G401 (cell line): ENCODE results near the gene CCDC30. TPM values are rescaled to one million over a fixed set of nuclear protein-coding genes. Genes with fewer than 3 reads are reported as not detected.
"Not testable (repeated sequence)": the region's sequence is repeated elsewhere in the genome, so short reads cannot be mapped to it uniquely, and the experiment has no call there.

Source experiments
- DNase-seq: peaks from one replicate; pipeline ENCODE4 v3.0.0-alpha.2; 2015; ENCODE audit warnings: low spot score
- in situ Hi-C: cut with HindIII; loops from 2 replicates; pipeline ENCODE4 v1.10.0; 2016; ENCODE audit warnings: low sequenced_read_pairs, mixed read lengths
- total RNA-seq: library from RNA; depleted of rRNA; stranded (reverse); fragments of >200 nt; shearing (Covaris generic); gene quantifications from 2 replicates; pipeline ENCODE4 v1.2.3, GENCODE V29; 2014

The CCDC30 gene
- total RNA-seq, 1 experiment from 2014 or later = 3.4 TPM

DNA sequence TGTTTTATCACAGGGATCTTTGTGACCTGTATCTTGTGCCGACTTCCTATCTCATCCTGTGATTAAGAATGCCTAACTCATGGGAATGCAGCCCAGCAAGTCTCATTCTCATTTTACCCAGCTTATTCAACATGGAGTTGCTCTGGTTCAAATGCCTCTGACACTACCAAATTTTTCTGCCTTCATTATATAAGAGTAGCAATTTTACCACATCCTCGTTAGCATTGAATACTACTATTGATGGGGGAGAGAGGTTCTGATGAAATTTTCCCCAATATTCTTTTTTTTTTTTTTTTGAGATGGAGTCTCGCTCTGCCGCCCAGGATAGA lies 150.7 kb downstream of the CCDC30 start:
- no peak for DNase-seq
- in situ Hi-C loops = no loop called here

DNA sequence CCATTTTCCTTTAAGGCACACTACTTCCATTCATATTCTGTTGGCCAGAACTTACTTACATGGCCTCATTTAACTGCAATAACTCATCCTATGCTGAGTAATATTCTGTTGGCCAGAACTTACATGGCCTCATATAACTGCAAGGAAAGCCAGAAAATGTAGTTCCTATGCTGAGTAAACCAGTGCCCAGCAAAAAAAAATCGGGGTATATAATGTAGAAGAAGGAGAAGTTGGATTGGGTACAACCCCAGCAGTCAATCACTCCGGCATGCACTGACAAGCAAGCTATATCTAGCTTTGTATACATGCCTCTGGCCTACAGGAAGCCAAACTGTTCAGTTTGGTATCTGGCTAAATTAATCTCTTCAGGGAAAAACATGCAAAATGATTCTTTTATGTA lies 155.8 kb downstream of the CCDC30 start:
- DNase-seq = no peak
- in situ Hi-C loops = no loop called here

DNA sequence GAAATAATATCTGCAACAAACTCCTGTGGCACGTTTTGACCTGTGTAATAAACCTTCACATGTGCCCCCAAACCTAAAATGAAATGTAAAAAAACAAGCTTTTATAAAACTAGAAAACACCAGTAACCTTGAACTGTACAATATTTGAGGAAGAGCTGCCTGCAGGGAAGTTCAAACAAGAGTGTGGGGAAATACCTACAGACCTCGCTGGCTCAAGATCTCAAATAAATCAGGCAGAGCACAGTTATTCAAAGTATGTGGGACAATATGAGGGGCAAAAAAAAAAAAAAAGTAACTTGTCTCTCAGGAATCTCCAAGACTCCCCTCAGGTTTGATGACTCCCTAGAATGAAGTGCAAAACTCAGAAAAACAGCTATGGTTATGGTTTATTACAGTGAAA lies 157.2 kb downstream of the CCDC30 start:
- in situ Hi-C loops = no loop called here
- no peak for DNase-seq

DNA sequence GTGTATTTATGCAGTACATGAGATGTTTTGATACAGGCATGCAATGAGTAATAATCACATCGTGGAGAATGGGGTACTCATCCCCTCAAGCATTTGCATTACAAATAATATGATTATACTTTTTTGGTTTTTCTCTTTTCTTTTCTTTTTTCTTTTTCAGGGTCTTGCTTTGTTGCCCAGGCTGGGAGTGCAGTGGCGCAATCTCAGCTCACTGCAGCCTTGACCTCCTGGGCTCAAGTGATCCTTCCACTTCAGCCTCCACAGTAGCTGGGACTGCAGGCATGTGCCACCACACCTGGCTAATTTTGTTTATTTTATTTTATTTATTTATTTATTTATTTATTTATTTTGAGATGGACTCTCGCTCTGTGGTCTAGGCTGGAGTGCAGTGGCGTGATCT lies 158.1 kb downstream of the CCDC30 start:
- DNase-seq, in situ Hi-C loops: not testable (repeated sequence)

DNA sequence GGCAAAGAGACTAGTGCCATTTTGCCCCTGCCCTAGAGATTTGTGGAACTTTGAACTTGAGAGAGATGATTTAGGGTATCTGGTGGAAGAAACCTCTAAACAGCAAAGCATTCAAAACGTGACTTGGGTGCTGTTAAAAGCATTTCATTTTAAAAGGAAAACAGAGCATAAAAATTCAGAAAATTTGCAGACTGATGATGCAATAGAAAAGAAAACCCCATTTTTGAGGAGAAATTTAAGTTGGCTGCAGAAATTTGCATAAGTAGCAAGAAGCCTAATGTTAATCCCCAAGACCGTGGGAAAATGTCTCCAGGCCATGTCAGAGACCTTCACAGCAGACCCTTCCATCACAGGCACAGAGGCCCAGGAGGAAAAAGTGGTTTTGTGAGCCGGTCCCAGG lies 164.1 kb downstream of the CCDC30 start:
- DNase-seq, in situ Hi-C loops: not testable (repeated sequence)

DNA sequence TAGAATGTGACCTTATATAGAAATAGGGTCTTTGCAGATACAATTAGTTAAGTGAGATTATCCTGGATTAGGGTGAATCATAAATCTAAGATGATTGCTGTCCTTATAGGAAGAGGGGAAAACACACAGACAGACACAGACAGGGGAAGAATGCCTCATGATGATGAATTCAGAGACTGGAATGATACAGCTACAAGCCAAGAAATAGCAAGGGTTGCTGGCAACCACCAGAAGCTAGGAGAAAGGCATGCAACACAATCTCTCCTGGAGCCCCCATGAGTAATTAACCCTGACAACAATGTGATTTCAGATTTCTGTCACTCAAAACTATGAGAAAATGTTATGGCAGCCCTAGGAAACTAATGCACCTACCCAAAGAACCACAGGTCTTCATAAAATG lies 176.0 kb downstream of the CCDC30 start:
- no peak for DNase-seq
- in situ Hi-C loops = no loop called here

DNA sequence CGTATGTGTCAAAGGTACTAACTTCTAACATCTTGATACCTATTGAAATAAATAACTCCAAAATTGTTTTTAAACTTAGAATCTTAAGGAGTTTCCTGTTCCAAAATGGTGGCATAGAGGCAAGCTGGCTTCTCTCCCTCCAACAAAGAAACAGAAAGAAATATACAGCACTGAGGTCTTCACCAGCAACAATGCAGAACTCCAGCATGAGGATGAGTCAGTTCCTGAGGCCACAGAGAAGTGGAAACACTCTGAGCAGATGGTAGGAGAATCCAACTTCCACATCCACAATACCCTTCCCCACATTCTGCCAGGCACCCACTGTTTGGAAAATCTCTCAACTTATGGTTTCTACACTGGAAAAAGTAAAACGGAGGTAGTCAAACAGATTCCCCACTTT lies 183.0 kb downstream of the CCDC30 start:
- DNase-seq = no peak
- in situ Hi-C loops = no loop called here

DNA sequence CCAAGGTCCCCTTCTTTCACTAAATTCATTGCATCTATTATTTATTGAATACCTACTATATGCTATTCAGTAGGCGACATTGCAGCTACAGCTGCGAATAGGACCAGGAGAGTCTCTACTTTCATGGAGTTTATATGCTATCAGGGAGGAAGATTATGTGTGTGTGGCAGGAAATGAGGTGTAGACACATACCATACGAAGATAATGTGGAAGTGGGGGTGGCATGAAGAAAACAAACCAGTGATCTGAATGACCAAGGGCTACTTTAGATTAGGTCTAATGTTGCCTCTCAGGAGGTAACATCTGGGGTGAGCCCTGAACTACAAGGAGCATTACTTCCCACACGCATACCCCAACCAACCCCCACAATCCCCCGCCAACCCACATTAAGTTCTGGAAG lies 194.1 kb downstream of the CCDC30 start:
- in situ Hi-C loops = no loop called here
- DNase-seq = no peak

DNA sequence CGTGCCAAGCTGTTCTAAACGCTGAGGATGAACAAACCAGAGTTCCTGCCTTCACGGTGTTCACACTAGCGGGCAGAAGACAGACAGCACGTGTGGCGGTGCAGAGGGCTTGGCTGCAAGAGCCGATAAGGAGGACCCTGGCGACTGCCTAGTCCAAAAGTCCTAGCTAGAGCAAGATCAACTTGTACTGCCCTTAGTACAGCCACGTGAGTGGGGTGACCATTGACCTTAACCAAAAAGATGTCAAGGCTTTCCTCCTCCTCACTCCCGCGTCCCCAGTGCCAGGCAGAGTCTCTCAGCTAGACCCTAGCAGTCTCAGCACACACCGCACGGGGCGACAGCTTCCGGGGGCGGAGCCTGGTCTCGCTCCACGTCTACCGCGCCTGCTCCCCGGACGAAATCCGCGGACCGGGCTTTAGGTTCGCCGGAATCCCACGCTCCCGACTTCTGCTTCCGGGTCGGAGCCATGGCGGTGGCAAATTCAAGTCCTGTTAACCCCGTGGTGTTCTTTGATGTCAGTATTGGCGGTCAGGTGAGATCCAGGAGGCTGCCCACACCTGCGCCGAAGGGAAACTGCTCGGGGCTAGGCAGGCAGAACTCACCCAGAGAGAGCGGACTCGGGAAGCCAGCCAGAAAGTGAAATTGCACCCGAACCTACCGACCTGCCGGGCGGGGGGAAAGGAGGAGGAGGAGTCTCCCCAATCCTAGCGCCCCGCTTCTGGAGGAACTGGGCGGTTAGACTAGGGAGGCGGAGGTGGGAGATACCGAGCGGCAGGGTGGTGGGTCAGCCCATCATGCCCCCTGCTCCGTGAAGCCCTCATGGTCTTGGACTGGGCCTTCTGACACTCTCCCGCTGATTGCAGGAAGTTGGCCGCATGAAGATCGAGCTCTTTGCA lies 195.1 kb downstream of the CCDC30 start, which contains the start of gene PPIH:
Gene PPIH, plus strand, starts transcription at position 443 of the 896 bp plus-strand sequence. Its CDS starts 24 bp downstream, at position 467.
- peak; percentile 94 for DNase-seq
- in situ Hi-C loops = no loop called here

DNA sequence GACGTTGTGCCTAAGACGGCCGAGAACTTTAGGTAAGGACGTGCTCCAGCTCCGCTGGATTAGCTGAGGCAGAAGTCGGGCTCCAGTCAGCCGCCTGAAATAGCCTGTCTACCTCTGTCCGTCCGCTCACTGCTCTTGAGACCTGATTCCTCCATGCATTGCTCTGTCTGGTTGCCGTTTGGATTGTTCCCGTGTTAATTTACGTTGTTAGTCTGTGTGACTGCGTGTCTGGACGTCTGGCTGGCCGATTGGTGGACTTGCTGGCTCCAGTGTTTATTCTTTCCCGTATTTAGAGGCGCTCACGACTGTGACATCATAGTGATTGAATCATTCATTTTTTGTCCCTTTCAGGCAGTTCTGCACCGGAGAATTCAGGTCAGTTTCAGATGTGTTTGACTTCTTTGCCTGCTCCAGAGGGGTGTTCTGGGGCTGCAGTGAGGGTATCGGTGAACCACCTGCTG lies 195.8 kb downstream of the CCDC30 start:
- in situ Hi-C loops = no loop called here

DNA sequence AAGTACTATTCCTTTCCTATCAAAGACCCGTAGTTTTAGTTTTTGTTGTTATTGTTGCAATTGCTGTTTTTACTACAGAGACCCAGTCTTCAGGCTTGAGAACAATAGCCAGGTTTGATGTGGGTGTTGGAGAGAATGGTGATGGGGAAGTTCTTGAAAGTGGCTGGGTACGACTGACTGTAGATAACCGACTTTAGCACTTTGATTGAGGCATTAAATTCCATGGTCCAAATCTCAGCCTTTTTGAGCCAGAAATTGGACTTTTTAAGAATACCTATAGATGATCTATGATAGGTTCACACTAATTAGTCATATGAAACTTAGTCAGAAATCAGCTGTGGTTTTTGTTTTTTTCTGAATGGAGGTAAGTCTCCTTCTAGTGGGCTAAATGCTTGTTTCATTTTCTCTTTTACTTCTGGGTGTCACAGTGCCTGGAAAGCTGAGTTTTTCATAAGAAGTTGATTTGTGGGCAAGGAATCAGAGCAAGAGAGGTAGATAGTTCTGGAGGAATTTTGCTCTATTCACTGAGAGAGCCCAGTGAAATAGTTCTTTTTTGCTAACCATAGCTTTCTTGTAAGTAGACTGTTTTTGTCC lies 197.9 kb downstream of the CCDC30 start:
- in situ Hi-C loops = no loop called here
- DNase-seq = no peak

More for the DNA sequence above, 195.8 kb downstream of the CCDC30 start:
- no peak for DNase-seq

DNA sequence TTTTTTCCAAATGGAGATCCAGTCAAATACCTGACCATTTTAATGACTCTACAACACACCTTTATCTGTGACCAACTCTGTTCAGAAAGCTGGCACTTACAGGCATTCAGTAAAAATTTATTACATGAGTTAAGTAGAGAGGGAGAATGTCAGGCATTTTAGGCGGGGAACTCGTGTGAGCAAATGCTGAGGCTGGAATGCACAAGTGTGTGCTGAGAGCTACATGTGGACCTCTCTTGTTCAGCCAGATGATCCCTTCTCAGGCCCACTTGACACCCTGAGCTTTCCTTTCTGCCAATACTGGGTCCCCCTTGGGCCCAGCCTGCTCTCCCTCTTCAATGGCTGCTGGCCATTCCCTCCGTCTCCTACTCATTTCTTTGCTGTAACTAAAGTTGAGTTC lies 206.8 kb downstream of the CCDC30 start:
- in situ Hi-C loops = no loop called here
- no peak for DNase-seq

DNA sequence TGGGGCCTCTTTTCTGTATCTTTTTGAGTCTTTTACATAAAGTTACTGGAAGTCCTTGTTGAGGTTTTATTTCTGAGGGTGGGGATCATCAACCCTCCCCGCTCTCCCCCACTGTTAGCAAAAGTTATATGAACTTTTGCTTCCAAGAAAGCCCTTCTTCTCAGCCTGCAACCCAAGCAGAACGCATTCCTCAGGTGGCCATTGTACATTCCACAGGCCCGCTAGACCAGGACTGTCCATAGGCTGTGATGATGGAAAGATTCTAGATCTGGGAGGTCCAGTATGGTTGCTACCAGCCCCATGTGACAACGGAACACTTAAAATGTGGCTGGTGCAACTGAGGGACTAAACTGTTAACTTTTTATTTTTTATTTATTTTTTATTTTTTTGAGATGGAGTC lies 207.3 kb downstream of the CCDC30 start:
- in situ Hi-C loops = no loop called here

DNA sequence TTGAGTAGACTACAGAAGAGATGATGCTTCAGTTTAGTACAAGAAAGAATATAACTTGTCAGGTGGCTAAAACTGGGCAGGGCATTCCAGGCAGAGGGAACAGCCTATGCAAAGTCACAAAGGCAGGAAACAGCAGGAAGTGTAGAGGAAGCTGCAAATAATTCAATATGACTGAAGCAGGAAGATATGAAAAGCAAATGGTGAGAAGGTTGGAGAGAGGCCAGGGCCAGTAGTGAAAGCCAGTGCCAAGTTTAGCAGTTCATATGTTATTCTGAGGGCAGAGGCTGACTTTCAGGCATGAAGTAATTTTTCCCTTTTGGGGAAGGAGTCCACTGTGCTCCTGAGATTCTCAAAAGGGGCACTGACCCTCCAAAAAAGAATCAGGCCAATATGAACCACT lies 211.1 kb downstream of the CCDC30 start:
- DNase-seq = no peak
- in situ Hi-C loops = no loop called here

More for the DNA sequence above, 207.3 kb downstream of the CCDC30 start:
- DNase-seq = no peak

DNA sequence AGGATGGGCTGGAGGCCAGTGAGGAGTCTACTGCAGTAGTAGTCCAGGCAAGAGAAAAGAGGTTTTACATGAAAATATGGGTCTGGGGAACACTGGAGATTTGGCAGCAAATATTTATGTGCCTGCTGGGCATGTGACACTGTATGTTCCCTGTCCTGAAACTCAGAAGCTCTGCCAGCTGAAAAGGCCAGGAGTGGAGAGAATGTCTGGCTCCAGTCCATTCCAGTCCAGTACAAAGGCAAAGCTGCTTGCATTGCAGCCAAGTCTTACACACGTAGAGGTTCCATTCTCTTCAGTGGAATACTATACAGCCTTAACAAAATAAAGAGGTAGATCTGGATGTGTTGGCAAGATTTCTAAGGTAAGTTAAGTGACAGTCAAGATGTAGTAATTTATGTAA lies 211.6 kb downstream of the CCDC30 start:
- DNase-seq = no peak
- in situ Hi-C loops = no loop called here

DNA sequence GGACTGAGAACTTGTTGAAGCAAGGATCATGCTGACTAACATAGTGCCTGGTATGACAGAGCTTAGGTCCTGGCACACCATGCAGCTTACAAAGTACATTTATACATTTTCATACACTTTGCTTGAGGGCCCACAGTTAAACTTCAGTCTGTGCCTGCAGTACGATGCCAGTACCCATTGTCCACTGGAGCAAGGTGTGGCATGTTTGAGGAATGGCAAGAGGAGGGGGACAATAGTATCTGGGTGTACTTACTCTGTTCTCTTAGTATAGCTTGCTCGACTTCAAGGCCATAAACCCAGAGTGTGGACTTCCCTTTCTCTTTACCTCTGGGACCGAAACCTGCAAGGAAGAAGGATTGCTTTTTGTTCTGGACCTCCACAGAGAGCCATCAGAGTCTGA lies 212.4 kb downstream of the CCDC30 start:
- no peak for DNase-seq
- in situ Hi-C loops = no loop called here

DNA sequence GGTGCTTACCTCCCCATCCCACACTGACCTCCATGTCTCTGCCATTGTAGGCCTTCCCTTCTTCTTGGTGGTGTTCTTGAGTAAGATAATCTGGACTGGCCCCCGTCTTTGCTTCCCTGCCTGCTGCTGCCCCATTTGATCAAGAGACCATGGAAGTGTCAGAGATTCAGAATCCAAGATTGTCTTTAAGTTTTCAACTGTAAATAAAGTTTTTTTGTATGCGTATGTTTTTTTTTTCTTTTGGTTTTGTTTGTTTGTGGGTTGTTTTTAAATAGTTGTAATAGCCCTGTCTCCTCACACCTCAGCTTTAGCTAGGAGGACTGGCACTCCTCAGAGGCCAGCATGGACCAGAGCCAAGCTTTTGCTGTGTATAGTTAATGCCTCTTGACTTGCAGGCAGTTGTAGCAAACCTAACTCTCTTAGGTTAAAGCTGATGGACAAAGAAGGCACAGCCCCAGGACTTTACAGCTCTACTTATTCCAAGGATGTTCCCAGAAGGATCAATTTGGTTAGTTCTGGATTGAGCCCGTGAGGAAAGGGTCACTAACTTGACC lies 213.5 kb downstream of the CCDC30 start:
- in situ Hi-C loops = no loop called here
- no peak for DNase-seq

DNA sequence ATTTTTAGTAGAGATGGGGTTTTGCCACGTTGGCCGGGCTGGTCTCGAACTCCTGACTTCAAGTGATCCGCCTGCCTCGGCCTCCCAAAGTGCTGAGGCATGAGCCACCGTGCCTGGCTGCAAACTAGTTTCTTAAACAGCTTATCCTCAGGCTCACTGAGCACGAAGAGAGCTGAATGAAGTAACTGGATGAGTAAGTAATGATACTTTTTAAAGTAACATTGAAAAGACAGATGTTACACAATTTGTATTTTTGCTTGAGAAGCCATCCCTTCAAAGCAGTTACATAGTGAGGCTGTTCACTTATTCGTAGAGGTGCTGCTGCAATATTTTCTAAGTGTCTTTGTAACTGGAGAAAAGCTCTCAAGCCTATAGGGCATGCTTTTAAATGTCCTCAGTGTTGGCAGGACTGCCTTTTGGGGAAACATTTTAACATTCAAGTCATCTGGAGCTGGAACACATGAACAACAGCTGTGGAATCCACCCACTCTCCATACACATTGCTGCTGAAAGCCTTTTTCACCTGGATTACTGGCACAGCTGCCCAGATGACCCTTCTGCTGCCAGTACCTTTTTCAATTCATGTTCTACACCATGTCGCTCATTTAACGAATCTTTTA lies 216.4 kb downstream of the CCDC30 start:
- no peak for DNase-seq
- in situ Hi-C loops = no loop called here

DNA sequence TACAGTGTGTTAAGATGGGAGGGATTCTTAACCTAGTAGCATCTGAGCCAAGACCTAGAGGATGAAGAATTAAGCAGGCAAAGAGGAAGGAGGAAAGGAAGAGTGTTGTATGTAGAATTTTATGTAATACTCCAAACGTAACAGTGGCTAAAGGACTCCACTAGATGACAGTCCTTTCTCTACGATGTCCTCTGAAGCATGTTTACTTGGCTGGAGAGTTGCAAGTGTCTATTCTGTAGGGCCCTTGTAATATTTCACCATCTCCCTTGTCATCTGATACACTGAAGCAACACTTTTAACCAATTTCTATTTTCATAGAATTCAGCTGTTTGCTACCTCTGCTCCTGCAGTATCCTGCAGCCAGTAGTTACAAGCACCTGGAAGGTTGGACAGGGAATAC lies 217.0 kb downstream of the CCDC30 start:
- DNase-seq = no peak
- in situ Hi-C loops = no loop called here
